Thoracic aorta (tissue), 2 donors: ENCODE data around the gene COL17A1. TPM values are rescaled to one million over a fixed set of nuclear protein-coding genes. Genes with fewer than 3 reads are reported as not detected.

Source experiments
- ATAC-seq: fragments of 150-250 bp; one replicate; pipeline ENCODE4 v1.8.0; 2017; ENCODE audit warnings: low read depth; ENCODE audit not compliant: insufficient number of reproducible peaks, low FRiP score
- DNase-seq: peaks from one replicate; pipeline ENCODE4 v3.0.0-alpha.2; 2020; ENCODE audit warnings: low spot score
- H3K27ac ChIP-seq, 2 donors: fragments of 200-600 bp; sonication (generic); 1 replicate in 1 of 2; 2 replicates in 1 of 2; pipeline ENCODE4 v1.5.1; 2016; ENCODE audit warnings: mild to moderate bottlenecking in 2 of 2, moderate library complexity in 2 of 2
- H3K27me3 ChIP-seq: fragments of 200-600 bp; sonication (generic); replicated peaks from 2 replicates; pipeline ENCODE4 v1.6.0; 2016; ENCODE audit warnings: mild to moderate bottlenecking; ENCODE audit not compliant: insufficient read depth
- H3K36me3 ChIP-seq: fragments of 200-600 bp; sonication (generic); one replicate; pipeline ENCODE4 v1.5.1; 2016
- H3K4me1 ChIP-seq, 2 donors: fragments of 200-600 bp; sonication (generic); 1 replicate in 1 of 2; 2 replicates in 1 of 2; pipeline versions ENCODE4 v1.5.1 to v1.6.0; 2016; ENCODE audit warnings: low read depth in 2 of 2, mild to moderate bottlenecking in 1 of 2; ENCODE audit not compliant: control insufficient read depth in 1 of 2
- H3K4me3 ChIP-seq: fragments of 200-600 bp; sonication (generic); 2 replicates; pipeline ENCODE4 v1.5.1; 2016; ENCODE audit warnings: mild to moderate bottlenecking
- H3K9me3 ChIP-seq: fragments of 200-600 bp; sonication (generic); 2 replicates; pipeline ENCODE4 v1.5.1; 2016
- total RNA-seq, 2 donors: library from RNA; depleted of rRNA; stranded (reverse); fragments of >200 nt; gene quantifications; one replicate each; pipeline versions ENCODE4 v1.1.0 to v1.2.3, GENCODE V29; 2016
- TF ChIP-seq, protein P1 (sequence below): fragments of 200-600 bp; sonication (generic); IDR thresholded peaks from one replicate; pipeline ENCODE4 v1.5.1; 2019; ENCODE audit warnings: antibody characterized with exemption

COL17A1 gene
- total RNA-seq, 2 donors from 2014 or later: 0.49 to 0.95 TPM

DNA sequence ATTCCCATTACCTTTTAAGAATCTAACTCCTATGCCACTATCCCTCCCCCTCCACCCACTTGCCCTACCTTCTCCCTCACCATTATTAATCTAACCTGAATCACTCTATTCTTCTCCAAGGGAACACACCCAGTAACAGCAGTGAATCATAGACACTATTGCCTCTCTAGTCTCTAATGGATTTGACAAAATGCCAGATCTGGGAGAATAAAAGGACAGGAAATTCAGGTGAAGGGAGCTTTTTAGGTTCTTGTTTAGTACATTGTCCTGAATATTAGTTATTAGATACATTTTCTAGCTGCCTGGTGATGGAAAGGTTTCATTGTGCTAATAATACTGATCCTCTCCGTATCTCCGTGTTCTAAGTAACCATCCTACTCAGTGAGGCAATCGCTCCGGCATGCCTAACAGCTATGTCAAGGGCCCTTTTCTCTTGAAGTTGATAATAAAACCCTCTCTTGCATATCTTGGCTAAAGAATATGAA is 32.2 kb upstream of the COL17A1 start:
- Histone ChIP-seq H3K36me3 (no peaks in the 10 kb centered on the region), H3K4me1 (peaks cover 14 to 20% of the 10 kb centered on the region in 2 donors), H3K27me3 (no peaks in the 10 kb centered on the region), H3K9me3 (no peaks in the 10 kb centered on the region), H3K4me3 (no peak overlapping the region), H3K27ac (no peak overlapping the region)
- ATAC-seq (no peak), DNase-seq (no peak)
- TF ChIP-seq, protein P1, sequence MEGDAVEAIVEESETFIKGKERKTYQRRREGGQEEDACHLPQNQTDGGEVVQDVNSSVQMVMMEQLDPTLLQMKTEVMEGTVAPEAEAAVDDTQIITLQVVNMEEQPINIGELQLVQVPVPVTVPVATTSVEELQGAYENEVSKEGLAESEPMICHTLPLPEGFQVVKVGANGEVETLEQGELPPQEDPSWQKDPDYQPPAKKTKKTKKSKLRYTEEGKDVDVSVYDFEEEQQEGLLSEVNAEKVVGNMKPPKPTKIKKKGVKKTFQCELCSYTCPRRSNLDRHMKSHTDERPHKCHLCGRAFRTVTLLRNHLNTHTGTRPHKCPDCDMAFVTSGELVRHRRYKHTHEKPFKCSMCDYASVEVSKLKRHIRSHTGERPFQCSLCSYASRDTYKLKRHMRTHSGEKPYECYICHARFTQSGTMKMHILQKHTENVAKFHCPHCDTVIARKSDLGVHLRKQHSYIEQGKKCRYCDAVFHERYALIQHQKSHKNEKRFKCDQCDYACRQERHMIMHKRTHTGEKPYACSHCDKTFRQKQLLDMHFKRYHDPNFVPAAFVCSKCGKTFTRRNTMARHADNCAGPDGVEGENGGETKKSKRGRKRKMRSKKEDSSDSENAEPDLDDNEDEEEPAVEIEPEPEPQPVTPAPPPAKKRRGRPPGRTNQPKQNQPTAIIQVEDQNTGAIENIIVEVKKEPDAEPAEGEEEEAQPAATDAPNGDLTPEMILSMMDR: no peak

DNA sequence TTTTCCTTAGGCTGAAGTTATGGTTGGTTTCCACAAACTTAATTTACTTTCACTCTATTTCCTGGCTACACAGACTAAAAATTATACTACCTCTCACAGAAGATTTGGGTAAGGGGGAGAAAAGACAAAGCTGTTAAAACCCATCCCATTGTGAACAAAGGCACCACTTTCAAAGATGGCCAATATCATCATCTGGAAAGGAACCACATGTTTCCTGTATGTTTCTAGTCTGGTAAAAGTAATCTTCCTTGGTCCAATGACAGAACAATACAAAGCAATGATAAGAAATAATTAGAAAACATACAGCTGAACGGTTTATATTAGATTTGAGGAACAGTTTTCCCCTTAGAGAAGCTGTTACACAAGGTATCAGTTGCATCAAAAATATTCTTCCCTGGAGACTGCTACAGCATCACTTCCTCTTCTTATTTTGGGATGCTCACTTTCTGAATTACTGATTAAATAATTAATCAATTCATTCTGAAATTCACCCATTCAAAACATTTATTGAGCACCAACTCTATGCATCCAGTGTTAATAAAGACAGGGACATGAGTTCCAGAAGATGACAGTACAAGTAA is 27.8 kb upstream of the COL17A1 start:
- ATAC-seq: no peak
- TF ChIP-seq, protein P1: no peak
- no peaks in the 10 kb centered on the region for H3K4me1 ChIP-seq
- DNase-seq: no peak
- no peaks in the 10 kb centered on the region for H3K27me3 ChIP-seq
- H3K36me3 ChIP-seq: no peaks in the 10 kb centered on the region
- H3K4me3 ChIP-seq: no peak overlapping the region
- H3K27ac ChIP-seq: no peak overlapping the region
- H3K9me3 ChIP-seq: no peaks in the 10 kb centered on the region

DNA sequence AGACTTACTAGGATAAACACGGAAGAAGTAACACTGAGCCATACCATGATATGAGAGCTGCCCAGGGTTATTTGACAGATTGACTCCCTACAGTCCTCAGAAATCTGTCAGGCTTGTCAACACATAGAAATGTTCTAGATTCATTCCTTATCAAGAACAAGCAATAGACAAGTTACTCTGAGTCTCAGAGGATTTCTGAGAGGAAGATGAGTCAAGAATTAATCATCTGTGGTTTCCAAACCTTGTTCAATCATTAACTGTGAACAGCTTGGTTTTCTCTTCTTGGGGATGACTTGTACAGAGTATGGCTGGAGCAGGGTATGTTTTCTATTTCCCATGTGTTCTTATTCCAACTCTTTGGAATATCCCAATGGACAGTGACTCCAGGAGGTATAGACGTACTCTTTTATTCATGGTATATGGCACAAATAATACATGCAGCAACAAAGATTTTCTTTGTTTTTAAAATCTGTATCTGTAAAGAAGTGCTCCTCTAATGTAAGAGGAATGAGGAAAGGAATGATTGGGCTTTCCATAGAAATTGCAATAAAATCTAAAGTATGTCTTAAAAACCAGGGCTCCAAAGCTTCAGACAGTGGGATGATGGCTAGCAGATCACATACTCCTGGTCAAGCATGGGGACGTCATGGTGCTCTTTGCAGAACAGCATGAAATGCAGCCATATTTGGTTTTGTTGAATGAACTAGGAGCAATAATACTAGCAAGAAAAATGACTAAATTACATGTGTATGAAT is 24.4 kb upstream of the COL17A1 start:
- ATAC-seq: no peak
- H3K36me3 ChIP-seq: no peaks in the 10 kb centered on the region
- no peaks in the 10 kb centered on the region for H3K4me1 ChIP-seq
- no peaks in the 10 kb centered on the region for H3K27me3 ChIP-seq
- no peak overlapping the region for H3K27ac ChIP-seq
- TF ChIP-seq, protein P1: no peak
- no peak for DNase-seq
- H3K4me3 ChIP-seq: no peak overlapping the region
- H3K9me3 ChIP-seq: no peaks in the 10 kb centered on the region

DNA sequence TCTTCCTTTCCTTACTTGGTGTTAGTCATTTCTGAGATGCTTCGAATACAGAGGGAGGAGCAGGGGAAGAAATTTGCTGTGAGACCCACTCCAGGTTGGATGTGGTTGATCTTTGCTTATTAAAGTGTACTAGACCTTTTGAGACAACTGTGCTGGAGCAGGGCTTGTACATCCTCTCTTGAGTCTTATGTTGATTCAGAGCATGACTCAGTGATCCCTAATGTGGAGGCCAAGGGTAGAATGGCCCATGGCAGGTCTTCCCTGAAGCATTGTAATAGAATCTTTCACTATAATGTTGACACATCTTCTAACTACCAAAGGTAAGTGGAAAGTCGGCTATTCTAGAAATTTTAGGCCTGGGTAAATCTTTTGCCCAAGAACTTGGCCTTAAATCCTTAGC is 19.2 kb upstream of the COL17A1 start:
- Histone ChIP-seq H3K36me3 (no peaks in the 10 kb centered on the region), H3K4me1 (peaks cover 2 to 24% of the 10 kb centered on the region in 2 donors), H3K27me3 (no peaks in the 10 kb centered on the region), H3K9me3 (no peaks in the 10 kb centered on the region), H3K4me3 (no peak overlapping the region), H3K27ac (no peak overlapping the region)
- DNase-seq (no peak), ATAC-seq (no peak)
- TF ChIP-seq, protein P1: no peak

DNA sequence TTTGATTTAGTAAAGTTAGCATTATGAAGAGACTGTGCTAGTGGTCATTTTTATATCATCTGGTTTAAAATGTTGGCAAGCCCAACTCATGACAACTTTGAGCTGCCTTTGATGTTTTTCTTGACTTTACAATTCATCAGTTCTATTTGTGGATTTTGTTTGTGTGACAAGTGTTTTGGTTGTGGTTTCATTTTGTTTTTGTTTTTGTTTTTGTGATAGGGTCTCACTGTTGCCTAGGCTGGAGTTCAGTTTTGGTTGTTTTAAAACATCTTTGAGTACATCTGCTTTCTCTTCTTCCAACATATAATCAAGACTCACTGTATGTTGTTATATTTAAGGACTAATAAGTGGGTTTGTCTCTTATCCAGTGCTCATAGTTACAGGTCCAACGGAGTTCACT is 18.7 kb upstream of the COL17A1 start:
- TF ChIP-seq, protein P1: no peak
- no peaks in the 10 kb centered on the region for H3K27me3 ChIP-seq

More for the DNA sequence above, 18.7 kb upstream of the COL17A1 start:
- DNase-seq: no peak
- Histone ChIP-seq H3K36me3 (no peaks in the 10 kb centered on the region), H3K4me3 (no peak overlapping the region), H3K9me3 (no peaks in the 10 kb centered on the region), H3K4me1 (peaks cover 2 to 25% of the 10 kb centered on the region in 2 donors), H3K27ac (no peak overlapping the region)
- no peak for ATAC-seq
